LNCAP (cell line): ENCODE data around the gene IFI27L1.

Source experiments
- CTCF ChIP-seq: fragments of 450-650 bp; IDR thresholded peaks from 2 replicates; pipeline ENCODE4 v1.5.1; 2017; ENCODE audit warnings: mild to moderate bottlenecking

IFI27L1 gene

GRCh38 chr14:94058674-94059138 lies 22.4 kb upstream of the IFI27L1 start:
- no peak for TF ChIP-seq CTCF

GRCh38 chr14:94059998-94060397 lies 21.1 kb upstream of the IFI27L1 start:
- TF ChIP-seq CTCF = no peak

- TF ChIP-seq CTCF = no peak
Measured at GRCh38 chr14:94062344-94062940, 18.7 kb upstream of the IFI27L1 start.

GRCh38 chr14:94066089-94066676 lies 14.9 kb upstream of the IFI27L1 start:
- no peak for TF ChIP-seq CTCF

GRCh38 chr14:94074534-94074933 lies 6.6 kb upstream of the IFI27L1 start:
- no peak for TF ChIP-seq CTCF

- TF ChIP-seq CTCF = no peak
Measured at GRCh38 chr14:94075008-94075407, 6.1 kb upstream of the IFI27L1 start.

- no peak for TF ChIP-seq CTCF
Measured at GRCh38 chr14:94077111-94077821, 3.8 kb upstream of the IFI27L1 start.
